Heart left ventricle (tissue), 13 donors: Measurements from ENCODE around the gene APEX1.

Source experiments
- POLR2A ChIP-seq, 2 donors: fragments of 450-650 bp; IDR thresholded peaks; one replicate each; pipeline ENCODE4 v1.6.1; 2017; ENCODE audit warnings: antibody characterized with exemption in 2 of 2, mild to moderate bottlenecking in 2 of 2, moderate library complexity in 2 of 2
- TF ChIP-seq, protein P1 (sequence below), 12 donors: fragments of 200-600 bp; sonication (generic) in 4 of 12; IDR thresholded peaks; one replicate each; pipeline versions ENCODE4 v1.5.0 to v1.8.0; 2018 to 2022; ENCODE audit warnings: antibody characterized with exemption in 12 of 12, mild to moderate bottlenecking in 5 of 12
- donor health status: ischemic (EF 13 %, LVEDD 7.1; RV severe dilation, severe dysfunction).
- donor health status: DM: no; HTN: yes; CAD: no.
- donor health status: DM: no; HTN: no; CAD: no.
- donor health status: ischemic (EF 25% LVEDD 6.9; RV normal size, moderate dysfunction).
- donor health status: ischemic (EF 25% LVEDD 5.7; RV mildly dilated, moderate dysfunction).
- donor health status: ischemic (EF 35%, LVEDD 5.7; RV mildly dilated, moderate dysfunction).
- donor health status: nonischemic (EF 11% LVEDD 7.7; RV severe dilation, severe dysfunction).
- donor health status: DM: yes; HTN: yes; CAD: no.
- donor health status: PGD.
- donor health status: ischemic (EF 29% LVEDD 5.4; RV normal size, mild dysfunction).
- donor health status: nonischemic (EF 23%, LVEDD 6.1; RV moderate dilation, normal function).

DNA sequence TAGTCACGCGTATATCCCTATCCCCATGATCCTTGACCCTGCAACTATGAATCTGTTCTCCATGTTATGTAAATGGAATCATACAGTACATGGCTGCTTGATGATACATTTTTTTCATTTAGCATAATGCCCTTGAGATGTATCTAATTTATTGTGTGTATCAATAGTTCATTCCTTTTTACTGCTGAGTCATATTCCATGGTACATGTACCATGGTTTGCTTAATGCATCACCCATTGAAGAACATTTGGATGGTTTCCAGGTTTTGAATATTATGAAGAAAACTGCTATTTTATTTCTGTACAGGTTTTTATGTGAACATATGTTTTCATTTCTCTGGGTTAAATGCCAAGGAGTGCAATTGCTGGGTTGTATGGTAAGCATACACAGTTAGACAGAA lies 46.3 kb downstream of the APEX1 start:
- TF ChIP-seq, protein P1, sequence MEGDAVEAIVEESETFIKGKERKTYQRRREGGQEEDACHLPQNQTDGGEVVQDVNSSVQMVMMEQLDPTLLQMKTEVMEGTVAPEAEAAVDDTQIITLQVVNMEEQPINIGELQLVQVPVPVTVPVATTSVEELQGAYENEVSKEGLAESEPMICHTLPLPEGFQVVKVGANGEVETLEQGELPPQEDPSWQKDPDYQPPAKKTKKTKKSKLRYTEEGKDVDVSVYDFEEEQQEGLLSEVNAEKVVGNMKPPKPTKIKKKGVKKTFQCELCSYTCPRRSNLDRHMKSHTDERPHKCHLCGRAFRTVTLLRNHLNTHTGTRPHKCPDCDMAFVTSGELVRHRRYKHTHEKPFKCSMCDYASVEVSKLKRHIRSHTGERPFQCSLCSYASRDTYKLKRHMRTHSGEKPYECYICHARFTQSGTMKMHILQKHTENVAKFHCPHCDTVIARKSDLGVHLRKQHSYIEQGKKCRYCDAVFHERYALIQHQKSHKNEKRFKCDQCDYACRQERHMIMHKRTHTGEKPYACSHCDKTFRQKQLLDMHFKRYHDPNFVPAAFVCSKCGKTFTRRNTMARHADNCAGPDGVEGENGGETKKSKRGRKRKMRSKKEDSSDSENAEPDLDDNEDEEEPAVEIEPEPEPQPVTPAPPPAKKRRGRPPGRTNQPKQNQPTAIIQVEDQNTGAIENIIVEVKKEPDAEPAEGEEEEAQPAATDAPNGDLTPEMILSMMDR (IDR thresholded peaks at IDR 0.05): no peak
- no peak for TF ChIP-seq POLR2A (IDR thresholded peaks at IDR 0.05)
